Large intestine (tissue), 3 donors: Measurements from ENCODE around the gene VPS13C. TPM values are rescaled to one million over a fixed set of nuclear protein-coding genes. Genes with fewer than 3 reads are reported as not detected.

ENCODE experiments used
- DNase-seq, 2 donors: peaks; one replicate each; pipeline versions ENCODE4 v3.0.0 to v3.0.0-alpha.2; 2013
- H3K27ac ChIP-seq: one replicate; pipeline ENCODE4 v1.5.1; 2013; ENCODE audit warnings: low read length
- H3K27me3 ChIP-seq: 2 replicates; pipeline ENCODE4 v1.6.1; 2013; ENCODE audit warnings: low read length; ENCODE audit not compliant: control insufficient read depth, insufficient read depth
- H3K36me3 ChIP-seq: 2 replicates; pipeline ENCODE4 v1.6.1; 2013; ENCODE audit warnings: low read length; ENCODE audit not compliant: control insufficient read depth, insufficient read depth
- H3K4me1 ChIP-seq: one replicate; pipeline ENCODE4 v1.6.1; 2013; ENCODE audit warnings: low read length; ENCODE audit not compliant: control insufficient read depth, insufficient read depth
- H3K4me3 ChIP-seq: one replicate; pipeline ENCODE4 v1.5.1; 2013; ENCODE audit warnings: low read length
- H3K9me3 ChIP-seq: one replicate; pipeline ENCODE4 v1.6.1; 2013; ENCODE audit warnings: mild to moderate bottlenecking, low read depth, low read length, moderate library complexity; ENCODE audit not compliant: control insufficient read depth
- WGBS: methylation state at CpG from one replicate; pipeline ENCODE4 v1.1.5; 2013; ENCODE audit warnings: low lambda C conversion rate; ENCODE audit not compliant: insufficient coverage; 5-methylcytosine and 5-hydroxymethylcytosine counted together
- polyA plus RNA-seq: library from polyadenylated mRNA; unstranded; fragments of 120-200 nt; gene quantifications from one replicate; pipeline ENCODE4 v1.2.1, GENCODE V29; 2013

Gene VPS13C
- polyA plus RNA-seq, 1 donor: 61.6 TPM

DNA sequence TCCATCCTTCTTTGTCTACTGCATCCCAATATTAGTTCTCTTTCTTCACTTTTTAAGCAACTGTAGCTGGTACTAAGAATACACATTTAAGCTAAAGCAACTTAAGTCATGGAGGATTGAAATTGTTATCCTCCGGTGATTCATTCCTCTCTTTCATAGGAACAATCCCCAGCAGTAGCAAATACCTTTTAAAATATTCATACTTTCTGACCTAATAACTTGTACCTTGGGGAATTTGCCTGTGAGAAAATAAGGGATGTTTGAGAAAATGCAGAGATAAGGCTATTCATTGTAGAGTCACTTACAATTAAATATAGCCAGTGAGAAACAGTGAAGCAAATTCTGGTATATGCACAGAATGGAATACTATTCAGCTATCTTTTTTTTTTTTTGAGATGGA lies 66.0 kb downstream of the VPS13C start:
- Histone ChIP-seq H3K36me3 (peaks cover 15% of the 10 kb centered on the region), H3K4me3 (no peak overlapping the region), H3K27me3 (no peaks in the 10 kb centered on the region), H3K4me1 (no peaks in the 10 kb centered on the region), H3K27ac (no peak overlapping the region), H3K9me3 (peaks cover 5% of the 10 kb centered on the region)
- no peak for DNase-seq
- WGBS: no CpG with 5 or more reads among the region's 1 CpG

DNA sequence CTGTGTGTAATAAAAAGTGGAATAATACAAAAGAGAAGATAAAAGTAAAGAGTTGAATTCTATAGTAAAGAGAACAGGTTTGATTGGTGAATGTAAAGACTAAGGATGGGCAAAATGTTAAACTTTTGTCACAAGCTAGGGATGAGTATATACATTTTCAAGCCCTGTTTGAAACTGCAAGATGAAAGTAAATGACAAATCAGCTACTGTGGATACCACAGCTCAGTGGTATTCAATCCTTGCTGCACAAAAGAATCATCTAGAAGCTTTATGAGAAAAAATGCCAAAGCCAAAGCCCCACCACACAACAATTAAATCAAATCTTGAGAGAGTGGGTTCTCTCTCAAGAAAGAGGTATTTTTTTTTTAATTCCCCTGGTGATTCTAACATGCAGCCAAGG lies 67.7 kb downstream of the VPS13C start:
- Histone ChIP-seq H3K9me3 (peaks cover 5% of the 10 kb centered on the region), H3K27ac (no peak overlapping the region), H3K27me3 (no peaks in the 10 kb centered on the region), H3K36me3 (peaks cover 17% of the 10 kb centered on the region), H3K4me1 (no peaks in the 10 kb centered on the region), H3K4me3 (no peak overlapping the region)
- no peak for DNase-seq

DNA sequence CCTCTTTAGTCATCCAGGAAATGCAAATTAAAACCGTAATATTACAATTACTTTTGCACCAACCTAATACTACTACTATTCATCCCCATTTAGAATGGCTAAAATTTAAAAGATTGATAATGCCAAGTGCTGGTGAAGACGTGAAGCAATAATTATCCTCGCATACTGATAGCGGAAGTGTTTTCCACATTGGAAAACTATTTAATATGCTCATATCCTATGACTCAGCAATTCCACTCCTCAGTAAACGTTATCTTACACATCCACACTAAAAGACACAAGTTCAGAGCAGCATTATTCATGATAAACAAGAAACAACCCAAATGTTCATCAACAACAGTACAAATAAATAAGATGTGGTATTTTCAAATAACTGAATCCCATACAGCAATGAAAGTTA lies 70.6 kb downstream of the VPS13C start:
- H3K36me3 ChIP-seq: peaks cover 15% of the 10 kb centered on the region
- H3K4me3 ChIP-seq: no peak overlapping the region
- no peak overlapping the region for H3K27ac ChIP-seq
- no peaks in the 10 kb centered on the region for H3K9me3 ChIP-seq
- no peaks in the 10 kb centered on the region for H3K4me1 ChIP-seq
- DNase-seq: no peak
- 100% methylated on average over 3 of the region's 5 CpGs for WGBS
- no peaks in the 10 kb centered on the region for H3K27me3 ChIP-seq

DNA sequence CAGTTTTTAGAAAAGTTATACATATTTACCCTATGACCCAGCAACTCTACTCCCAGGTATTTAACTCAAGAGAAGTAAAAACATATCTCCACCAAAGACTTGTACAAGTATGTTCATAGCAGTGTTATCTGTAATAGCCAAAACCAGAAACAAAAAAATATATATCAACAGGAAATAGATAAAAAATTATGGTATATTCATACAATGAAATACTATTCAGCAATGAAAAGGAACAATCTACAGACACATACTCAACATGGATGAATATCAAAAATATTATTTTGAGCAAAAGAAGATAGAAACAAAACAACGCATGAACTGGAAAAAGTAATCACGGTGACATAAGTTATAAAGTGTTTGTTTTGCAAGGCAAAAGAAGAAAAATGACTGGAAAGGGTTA lies 72.4 kb downstream of the VPS13C start:
- no peak overlapping the region for H3K27ac ChIP-seq
- WGBS: 94% methylated on average over 2 of the region's 2 CpGs
- no peak overlapping the region for H3K4me3 ChIP-seq
- no peak for DNase-seq
- no peaks in the 10 kb centered on the region for H3K4me1 ChIP-seq
- peaks cover 23% of the 10 kb centered on the region for H3K36me3 ChIP-seq
- H3K27me3 ChIP-seq: no peaks in the 10 kb centered on the region
- H3K9me3 ChIP-seq: no peaks in the 10 kb centered on the region

DNA sequence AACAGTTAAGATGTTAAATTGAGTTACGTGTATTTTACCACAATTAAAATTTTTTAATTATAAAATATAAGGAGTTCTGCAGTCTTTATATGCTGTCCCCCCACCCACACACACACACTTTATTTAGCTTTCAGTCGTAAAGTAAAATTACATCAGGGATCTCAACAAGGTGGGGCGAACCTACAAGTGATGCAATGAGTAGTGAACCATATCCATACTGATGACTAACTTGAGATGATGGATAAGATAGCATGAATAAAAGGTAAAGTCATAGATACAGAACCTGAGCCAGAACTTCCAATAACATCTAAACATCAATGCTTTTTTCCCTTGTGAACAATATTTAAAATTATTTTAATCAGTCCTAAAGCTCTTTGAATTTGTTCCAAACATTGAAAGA lies 77.2 kb downstream of the VPS13C start:
- no peaks in the 10 kb centered on the region for H3K4me1 ChIP-seq
- no peak overlapping the region for H3K4me3 ChIP-seq
- H3K27me3 ChIP-seq: no peaks in the 10 kb centered on the region
- WGBS: 100% methylated on average over 1 of the region's 3 CpGs
- no peak for DNase-seq
- peaks cover 42% of the 10 kb centered on the region for H3K36me3 ChIP-seq
- no peak overlapping the region for H3K27ac ChIP-seq
- no peaks in the 10 kb centered on the region for H3K9me3 ChIP-seq

DNA sequence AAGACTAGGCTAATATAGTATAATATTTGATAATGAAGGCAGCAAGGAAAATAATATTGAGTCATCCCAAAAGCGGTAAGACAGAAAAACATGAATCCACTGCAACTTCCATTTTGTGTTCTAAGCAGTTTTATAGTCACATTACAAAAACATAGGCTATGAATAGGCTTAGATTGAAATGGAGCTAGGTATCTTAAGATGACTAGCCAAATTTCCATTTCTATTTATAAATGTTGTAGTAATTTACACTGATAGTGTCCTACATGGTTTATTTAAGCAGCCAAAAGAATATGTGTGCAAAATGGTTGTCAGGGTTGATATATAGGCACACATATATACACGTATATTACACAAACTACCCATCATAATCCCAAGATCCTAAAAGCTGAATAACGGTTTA lies 82.0 kb downstream of the VPS13C start:
- H3K36me3 ChIP-seq: peaks cover 41% of the 10 kb centered on the region
- 94% methylated on average over 2 of the region's 3 CpGs for WGBS
- DNase-seq: no peak
- no peaks in the 10 kb centered on the region for H3K9me3 ChIP-seq
- no peaks in the 10 kb centered on the region for H3K4me1 ChIP-seq
- no peak overlapping the region for H3K27ac ChIP-seq
- no peak overlapping the region for H3K4me3 ChIP-seq
- no peaks in the 10 kb centered on the region for H3K27me3 ChIP-seq

DNA sequence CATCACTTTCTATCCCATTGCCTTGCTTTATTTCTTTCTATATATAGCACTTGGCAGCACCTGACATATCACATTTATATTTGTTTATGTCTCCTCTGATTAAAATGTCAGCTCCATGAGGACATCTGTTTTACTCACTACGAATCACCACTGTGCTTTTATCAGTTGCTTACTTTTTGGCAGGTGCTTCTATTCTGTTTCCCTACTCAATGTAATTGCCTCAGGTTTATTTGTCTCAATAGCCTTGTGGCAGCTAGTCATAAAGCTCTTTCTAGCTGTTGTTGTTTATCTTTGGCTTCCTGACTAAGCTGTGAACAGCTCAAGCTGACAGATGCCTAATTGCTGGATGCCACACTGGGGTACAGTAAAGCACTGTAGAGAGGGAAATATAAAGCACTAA lies 85.5 kb downstream of the VPS13C start:
- Histone ChIP-seq H3K4me1 (no peaks in the 10 kb centered on the region), H3K27me3 (no peaks in the 10 kb centered on the region), H3K9me3 (no peaks in the 10 kb centered on the region), H3K36me3 (peaks cover 53% of the 10 kb centered on the region), H3K27ac (no peak overlapping the region), H3K4me3 (no peak overlapping the region)
- no peak for DNase-seq
- 50% methylated on average over 1 of the region's 1 CpG for WGBS

DNA sequence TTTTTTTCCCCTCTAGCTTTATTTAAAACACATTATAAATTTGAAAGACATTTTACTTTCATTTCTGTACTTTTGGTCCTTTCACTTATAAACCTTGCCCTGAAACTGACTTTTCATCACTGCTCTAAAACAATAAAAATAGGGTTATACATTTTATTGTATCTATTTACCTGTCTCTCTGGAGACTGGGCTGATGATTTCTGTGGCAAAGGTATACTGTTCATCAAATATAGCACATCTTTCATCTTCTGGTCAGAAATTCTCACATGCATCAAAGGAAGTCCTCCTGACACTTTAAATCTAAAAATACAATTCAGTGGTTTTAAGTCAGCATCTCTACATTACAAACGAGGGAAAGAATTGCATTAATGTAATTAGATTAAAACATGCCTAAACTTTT lies 86.1 kb downstream of the VPS13C start:
- no peak overlapping the region for H3K4me3 ChIP-seq
- no peaks in the 10 kb centered on the region for H3K9me3 ChIP-seq
- WGBS: 67% methylated on average over 1 of the region's 1 CpG
- no peak for DNase-seq
- H3K4me1 ChIP-seq: no peaks in the 10 kb centered on the region
- no peak overlapping the region for H3K27ac ChIP-seq
- H3K36me3 ChIP-seq: peaks cover 49% of the 10 kb centered on the region
- no peaks in the 10 kb centered on the region for H3K27me3 ChIP-seq

DNA sequence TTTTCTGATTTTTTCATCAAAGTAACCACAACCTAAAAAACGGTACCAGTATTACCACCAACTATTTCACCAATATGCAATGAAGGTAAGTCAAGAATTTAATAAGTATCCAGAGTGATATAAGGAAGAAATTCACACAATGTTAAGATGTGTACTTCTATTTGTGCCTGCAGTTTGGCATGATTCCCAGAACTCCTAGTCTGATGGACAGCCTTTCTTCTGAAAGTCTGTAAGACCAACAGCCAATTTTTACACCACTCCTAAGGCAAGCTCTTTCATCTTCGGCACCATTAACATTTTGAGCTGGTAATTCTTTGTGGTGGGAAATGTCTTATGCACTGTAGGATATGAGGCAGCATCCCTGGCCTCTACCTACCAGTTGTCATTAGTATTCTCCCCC lies 108.3 kb downstream of the VPS13C start:
- Histone ChIP-seq H3K9me3 (no peaks in the 10 kb centered on the region), H3K27me3 (no peaks in the 10 kb centered on the region), H3K4me1 (no peaks in the 10 kb centered on the region), H3K4me3 (no peak overlapping the region), H3K27ac (no peak overlapping the region), H3K36me3 (peaks cover 34% of the 10 kb centered on the region)
- no peak for DNase-seq
- WGBS: no CpG with 5 or more reads among the region's 2 CpGs

DNA sequence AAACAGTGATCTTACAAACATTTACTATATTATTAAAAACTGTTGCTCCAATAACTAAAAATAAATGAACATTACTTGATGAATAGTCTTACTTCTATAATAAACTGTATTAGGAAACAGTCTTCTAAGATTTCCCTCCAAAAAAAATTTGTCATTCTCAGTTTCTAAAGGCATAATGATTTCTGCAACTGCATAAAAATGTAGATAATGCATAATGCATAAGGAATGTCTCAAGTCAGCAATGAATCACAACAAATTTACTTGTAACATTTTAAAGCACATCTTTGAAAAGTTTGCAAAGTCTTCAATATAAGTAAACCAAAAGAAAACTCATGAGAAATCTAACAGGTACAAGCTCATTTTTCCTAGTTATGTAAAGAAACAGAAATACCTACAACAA lies 113.5 kb downstream of the VPS13C start:
- H3K4me3 ChIP-seq: no peak overlapping the region
- no peaks in the 10 kb centered on the region for H3K9me3 ChIP-seq
- peaks cover 27% of the 10 kb centered on the region for H3K36me3 ChIP-seq
- H3K4me1 ChIP-seq: no peaks in the 10 kb centered on the region
- no peak for DNase-seq
- no peak overlapping the region for H3K27ac ChIP-seq
- H3K27me3 ChIP-seq: no peaks in the 10 kb centered on the region

DNA sequence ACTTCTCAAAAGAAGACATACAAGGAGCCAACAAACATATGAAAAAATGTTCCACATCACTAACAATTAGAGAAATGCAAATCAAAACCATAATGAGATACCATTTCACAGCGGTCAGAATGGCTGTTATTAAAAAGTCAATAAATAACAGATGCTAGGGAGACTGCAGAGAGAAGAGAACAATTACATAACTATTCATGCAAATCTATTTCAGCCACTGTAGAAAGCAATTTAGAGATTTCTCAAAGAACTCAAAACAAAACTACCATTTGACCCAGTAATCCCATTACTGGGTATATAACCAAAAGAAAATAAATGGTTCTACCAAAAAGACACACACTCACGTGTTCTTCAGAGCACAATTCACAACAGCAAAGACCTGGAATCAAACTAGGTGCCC lies 116.3 kb downstream of the VPS13C start:
- Histone ChIP-seq H3K4me3 (no peak overlapping the region), H3K4me1 (no peaks in the 10 kb centered on the region), H3K27me3 (no peaks in the 10 kb centered on the region), H3K9me3 (no peaks in the 10 kb centered on the region), H3K36me3 (peaks cover 32% of the 10 kb centered on the region), H3K27ac (no peak overlapping the region)
- DNase-seq: no peak
- WGBS: 100% methylated on average over 1 of the region's 2 CpGs
